A673 (cell line): ENCODE data around the gene APEX2. TPM values are rescaled to one million over a fixed set of nuclear protein-coding genes. Genes with fewer than 3 reads are reported as not detected.

Source experiments
- BruUV-seq: library from RNA; stranded (reverse); fragments of 400-500 nt; replicated peaks from 2 replicates; lab custom pipeline; 2021; lab: Mats Ljungman, UMichigan
- CTCF ChIA-PET: fragments of 300-600 bp; sonication (Branson Sonifier 250); formaldehyde crosslinking; loops from one replicate; lab custom pipeline; 2022; ENCODE audit warnings: antibody characterized with exemption; lab: Charles Lee
- POLR2A ChIA-PET: fragments of 300-600 bp; sonication (Branson Sonifier 250); formaldehyde crosslinking; loops from one replicate; lab custom pipeline; 2022; ENCODE audit warnings: antibody characterized with exemption; ENCODE audit not compliant: low non-redundant PET; lab: Charles Lee
- DNase-seq: peaks from one replicate; pipeline ENCODE4 v3.0.0-alpha.2; 2015; ENCODE audit warnings: low spot score
- H3K27ac ChIP-seq: fragments of 200-600 bp; sonication (generic); 2 replicates; pipeline ENCODE4 v1.5.1; 2016; ENCODE audit warnings: mixed run types, low read depth, mild to moderate bottlenecking, mixed read lengths, antibody characterized with exemption, low read length; ENCODE audit not compliant: poor library complexity, severe bottlenecking
- H3K27me3 ChIP-seq: fragments of 200-600 bp; sonication (generic); replicated peaks from 2 replicates; pipeline ENCODE4 v1.6.1; 2017; ENCODE audit warnings: mixed run types, low read depth, mild to moderate bottlenecking, mixed read lengths, antibody characterized with exemption, low read length; ENCODE audit not compliant: insufficient read depth, poor library complexity
- H3K36me3 ChIP-seq: fragments of 200-600 bp; sonication (generic); 2 replicates; pipeline ENCODE4 v1.6.1; 2016; ENCODE audit warnings: mixed run types, mild to moderate bottlenecking, mixed read lengths, antibody characterized with exemption, low read length; ENCODE audit not compliant: insufficient read depth, poor library complexity, severe bottlenecking
- H3K4me1 ChIP-seq: fragments of 200-600 bp; sonication (generic); 2 replicates; pipeline ENCODE4 v1.6.1; 2017; ENCODE audit warnings: mixed run types, mild to moderate bottlenecking, mixed read lengths, antibody characterized with exemption, low read length; ENCODE audit not compliant: insufficient read depth, poor library complexity, severe bottlenecking
- H3K4me3 ChIP-seq: fragments of 200-600 bp; sonication (generic); 2 replicates; pipeline ENCODE4 v1.5.1; 2016; ENCODE audit warnings: low read depth, mixed run types, mild to moderate bottlenecking, mixed read lengths, low read length; ENCODE audit not compliant: poor library complexity, severe bottlenecking
- H3K9me3 ChIP-seq: fragments of 200-600 bp; sonication (generic); 2 replicates; pipeline ENCODE4 v1.6.1; 2016; ENCODE audit warnings: mixed run types, low read depth, mild to moderate bottlenecking, mixed read lengths, antibody characterized with exemption, low read length; ENCODE audit not compliant: poor library complexity, severe bottlenecking
- CTCF ChIP-seq: fragments of 300-800, 200-600 bp; sonication (generic); conservative IDR thresholded peaks from 2 replicates; pipeline ENCODE4 v1.5.1; 2017; ENCODE audit warnings: low read depth, mild to moderate bottlenecking, antibody characterized with exemption, low read length, moderate library complexity, mixed read lengths
- EZH2 ChIP-seq: fragments of 200-600 bp; sonication (generic); IDR thresholded peaks from 2 replicates; pipeline ENCODE4 v1.6.1; 2017; ENCODE audit warnings: borderline replicate concordance, low read depth, mild to moderate bottlenecking, mixed read lengths, antibody characterized with exemption, low read length; ENCODE audit not compliant: poor library complexity, severe bottlenecking
- intact Hi-C: fragments of 100-400 bp; cut with micrococcal nuclease; formaldehyde crosslinking; loops from one replicate; pipeline ENCODE4 v1.10.0; 2022; ENCODE audit not compliant: unreplicated experiment
- total RNA-seq: library from RNA; stranded (reverse); gene quantifications from 2 replicates; pipeline ENCODE4 v1.2.3, GENCODE V29; 2021

The APEX2 gene
- total RNA-seq, 1 experiment from 2014 or later = 27.5 TPM

GRCh38 chrX:55008571-55009358 lies 8.6 kb downstream of the APEX2 start:
- POLR2A ChIA-PET = no interaction called here
- CTCF ChIA-PET = no interaction called here
- Histone ChIP-seq H3K36me3 (peaks cover 6% of the 10 kb centered on the region), H3K4me1 (no peaks in the 10 kb centered on the region), H3K4me3 (no peak overlapping the region), H3K9me3 (no peaks in the 10 kb centered on the region), H3K27ac (no peak overlapping the region), H3K27me3 (no peaks in the 10 kb centered on the region)
- no TSS peak for BruUV-seq
- intact Hi-C loops = no loop called here
- DNase-seq = peak; percentile 4
- no peak for TF ChIP-seq CTCF
- no peak for TF ChIP-seq EZH2

GRCh38 chrX:55011294-55011693 lies 11.1 kb downstream of the APEX2 start:
- BruUV-seq = no TSS peak
- H3K4me3 ChIP-seq = no peak overlapping the region
- no peaks in the 10 kb centered on the region for H3K27me3 ChIP-seq
- intact Hi-C loops = no loop called here
- H3K36me3 ChIP-seq = peaks cover 3% of the 10 kb centered on the region
- peak; percentile 19 for DNase-seq
- POLR2A ChIA-PET = no interaction called here
- CTCF ChIA-PET = no interaction called here
- TF ChIP-seq CTCF (peak; percentile 37; the same call in 1 of the 2 replicates), EZH2 (no peak)
- no peaks in the 10 kb centered on the region for H3K4me1 ChIP-seq
- no peaks in the 10 kb centered on the region for H3K9me3 ChIP-seq
- no peak overlapping the region for H3K27ac ChIP-seq

- no TSS peak for BruUV-seq
- intact Hi-C loops = no loop called here
- H3K4me1 ChIP-seq = no peaks in the 10 kb centered on the region
- no peak for TF ChIP-seq EZH2
- no peak for TF ChIP-seq CTCF
- ChIA-PET CTCF (no interaction called here), POLR2A (no interaction called here)
- no peak overlapping the region for H3K27ac ChIP-seq
- H3K36me3 ChIP-seq = no peaks in the 10 kb centered on the region
- H3K27me3 ChIP-seq = no peaks in the 10 kb centered on the region
- no peak overlapping the region for H3K4me3 ChIP-seq
- DNase-seq = no peak
- H3K9me3 ChIP-seq = no peaks in the 10 kb centered on the region
Observed at GRCh38 chrX:55014897-55015299, 14.7 kb downstream of the APEX2 start.
